ENCODE data around the gene BCKDHB.

The BCKDHB gene

GRCh38 chr6:80154160-80154559, 47.7 kb downstream of the BCKDHB start:
- no peak for DNase-seq

GRCh38 chr6:80156221-80156620, 49.8 kb downstream of the BCKDHB start:
- no peak for DNase-seq

- no peak for DNase-seq
These were observed 52.1 kb downstream of the BCKDHB start for GRCh38 chr6:80158478-80158989.

GRCh38 chr6:80161434-80161833, 55.0 kb downstream of the BCKDHB start:
- DNase-seq: no peak

- no peak for DNase-seq
These were observed 57.3 kb downstream of the BCKDHB start for GRCh38 chr6:80163754-80164187.

- DNase-seq: no peak
These were observed 58.7 kb downstream of the BCKDHB start for GRCh38 chr6:80165143-80165542.

GRCh38 chr6:80165819-80166218, 59.3 kb downstream of the BCKDHB start:
- DNase-seq: no peak

GRCh38 chr6:80170433-80170832, 64.0 kb downstream of the BCKDHB start:
- DNase-seq: no peak

- DNase-seq: no peak
These were observed 66.9 kb downstream of the BCKDHB start for GRCh38 chr6:80173411-80173810.

GRCh38 chr6:80174900-80175572, 68.6 kb downstream of the BCKDHB start:
- DNase-seq: no peak

GRCh38 chr6:80179695-80180094, 73.2 kb downstream of the BCKDHB start:
- DNase-seq: no peak

- DNase-seq: no peak
These were observed 75.0 kb downstream of the BCKDHB start for GRCh38 chr6:80181352-80182081.

GRCh38 chr6:80182308-80182707, 75.8 kb downstream of the BCKDHB start:
- DNase-seq: no peak

GRCh38 chr6:80183019-80183795, 76.7 kb downstream of the BCKDHB start:
- no peak for DNase-seq

GRCh38 chr6:80185492-80185891, 79.0 kb downstream of the BCKDHB start:
- DNase-seq: no peak

GRCh38 chr6:80186082-80186481, 79.6 kb downstream of the BCKDHB start:
- no peak for DNase-seq

- no peak for DNase-seq
These were observed 90.4 kb downstream of the BCKDHB start for GRCh38 chr6:80196906-80197305.

- DNase-seq: no peak
These were observed 91.0 kb downstream of the BCKDHB start for GRCh38 chr6:80197474-80197873.

- DNase-seq: no peak
These were observed 91.5 kb downstream of the BCKDHB start for GRCh38 chr6:80197986-80198385.

GRCh38 chr6:80203283-80203682, 96.8 kb downstream of the BCKDHB start:
- DNase-seq: no peak

GRCh38 chr6:80205404-80205803, 98.9 kb downstream of the BCKDHB start:
- DNase-seq: no peak

GRCh38 chr6:80206758-80207157, 100.3 kb downstream of the BCKDHB start:
- no peak for DNase-seq

- no peak for DNase-seq
These were observed 103.0 kb downstream of the BCKDHB start for GRCh38 chr6:80209430-80209829.

GRCh38 chr6:80210618-80211017, 104.1 kb downstream of the BCKDHB start:
- no peak for DNase-seq

Measured in NCI-H2171 treated with DMSO at 0.1 percent for 48 hours (cell line).